ENCODE data around the gene AGFG2.

AGFG2 gene

DNA sequence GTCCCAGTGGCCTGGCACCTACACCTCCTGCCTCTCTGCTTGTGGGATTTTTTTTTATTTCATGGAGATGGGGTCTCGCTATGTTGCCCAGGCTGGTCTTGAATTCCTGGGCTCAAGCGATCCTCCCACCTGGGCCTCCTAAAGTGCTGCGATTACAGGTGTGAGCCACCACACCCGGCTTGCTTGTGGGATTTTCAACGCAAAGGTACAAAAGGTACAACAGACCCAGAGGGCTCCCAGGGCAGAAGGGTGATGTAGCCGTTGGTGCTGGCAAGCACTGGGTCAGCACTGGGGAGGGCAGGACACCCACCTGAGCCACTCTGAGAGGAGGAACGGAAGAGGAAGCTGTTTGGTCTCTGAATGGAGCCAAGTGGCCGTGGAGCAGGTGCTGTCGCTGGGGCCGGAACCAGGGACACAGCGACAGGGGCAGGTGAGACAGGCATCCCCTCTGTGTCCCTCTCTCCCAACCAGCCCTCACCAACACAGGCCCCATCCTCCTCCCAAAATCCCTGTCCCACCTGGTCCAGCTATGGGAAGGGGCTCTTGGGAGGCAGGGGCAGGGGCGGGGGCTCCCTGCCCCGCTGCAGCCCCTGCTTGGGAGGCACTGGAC is 37.5 kb downstream of the AGFG2 start:
- Mint-ChIP-seq H3K36me3 (ENCODE audit: low read depth) (peaks cover 37% of the 10 kb centered on the region), H3K4me1 (ENCODE audit: low read depth) (peaks cover 1% of the 10 kb centered on the region), H3K27me3 (ENCODE audit: low read depth) (no peaks in the 10 kb centered on the region), H3K27ac (no peak overlapping the region), H3K4me3 (no peak overlapping the region), H3K9me3 (no peaks in the 10 kb centered on the region)
- DNase-seq (ENCODE audit: low spot score): no peak

DNA sequence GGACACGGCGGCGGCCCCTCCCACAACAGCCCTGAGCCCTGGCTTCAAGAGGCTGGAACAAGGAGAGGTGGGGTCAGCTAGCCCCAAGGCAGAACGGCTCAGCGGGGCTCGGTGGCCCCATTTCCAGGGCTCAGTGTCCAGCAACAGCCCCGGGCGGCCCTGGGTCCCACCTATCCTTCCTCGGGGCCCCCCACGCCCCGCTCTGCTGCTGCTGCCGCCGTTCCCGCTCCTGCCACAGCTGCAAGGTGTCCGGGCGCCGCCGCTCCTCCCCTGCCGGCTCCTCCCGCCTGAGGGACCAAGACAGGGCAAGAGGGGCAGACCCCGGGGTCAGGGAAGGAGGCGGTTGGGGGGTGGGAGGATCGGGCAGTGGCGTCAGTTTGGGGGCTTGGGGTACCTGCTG is 38.1 kb downstream of the AGFG2 start:
- Mint-ChIP-seq H3K27ac (no peak overlapping the region), H3K27me3 (ENCODE audit: low read depth) (no peaks in the 10 kb centered on the region), H3K4me3 (no peak overlapping the region), H3K36me3 (ENCODE audit: low read depth) (peaks cover 40% of the 10 kb centered on the region), H3K9me3 (no peaks in the 10 kb centered on the region), H3K4me1 (ENCODE audit: low read depth) (no peaks in the 10 kb centered on the region)
- DNase-seq (ENCODE audit: low spot score): no peak

DNA sequence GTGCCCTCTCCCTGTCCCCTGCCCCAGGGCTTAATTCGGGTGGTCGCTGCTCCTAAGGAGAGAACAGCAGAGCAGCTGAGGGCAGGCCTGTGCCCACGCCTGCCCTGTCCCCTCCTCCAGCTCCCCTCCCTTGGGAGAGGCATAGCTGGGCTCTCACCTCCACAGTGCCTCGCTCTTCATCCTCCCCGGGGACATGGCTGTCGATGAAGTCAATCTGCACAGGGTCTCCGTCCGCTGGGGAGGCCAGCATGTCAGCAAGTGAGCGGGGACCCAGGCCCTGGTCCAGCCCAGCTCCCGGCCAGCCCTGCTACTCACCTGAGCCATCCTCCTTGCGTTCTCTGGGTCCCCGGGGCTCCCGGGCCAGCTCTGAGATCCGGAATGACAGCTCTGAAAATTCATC is 38.5 kb downstream of the AGFG2 start:
- Mint-ChIP-seq H3K4me1 (ENCODE audit: low read depth) (peaks cover 2% of the 10 kb centered on the region), H3K9me3 (no peaks in the 10 kb centered on the region), H3K27ac (no peak overlapping the region), H3K27me3 (ENCODE audit: low read depth) (no peaks in the 10 kb centered on the region), H3K36me3 (ENCODE audit: low read depth) (peaks cover 40% of the 10 kb centered on the region), H3K4me3 (no peak overlapping the region)
- DNase-seq (ENCODE audit: low spot score): no peak

DNA sequence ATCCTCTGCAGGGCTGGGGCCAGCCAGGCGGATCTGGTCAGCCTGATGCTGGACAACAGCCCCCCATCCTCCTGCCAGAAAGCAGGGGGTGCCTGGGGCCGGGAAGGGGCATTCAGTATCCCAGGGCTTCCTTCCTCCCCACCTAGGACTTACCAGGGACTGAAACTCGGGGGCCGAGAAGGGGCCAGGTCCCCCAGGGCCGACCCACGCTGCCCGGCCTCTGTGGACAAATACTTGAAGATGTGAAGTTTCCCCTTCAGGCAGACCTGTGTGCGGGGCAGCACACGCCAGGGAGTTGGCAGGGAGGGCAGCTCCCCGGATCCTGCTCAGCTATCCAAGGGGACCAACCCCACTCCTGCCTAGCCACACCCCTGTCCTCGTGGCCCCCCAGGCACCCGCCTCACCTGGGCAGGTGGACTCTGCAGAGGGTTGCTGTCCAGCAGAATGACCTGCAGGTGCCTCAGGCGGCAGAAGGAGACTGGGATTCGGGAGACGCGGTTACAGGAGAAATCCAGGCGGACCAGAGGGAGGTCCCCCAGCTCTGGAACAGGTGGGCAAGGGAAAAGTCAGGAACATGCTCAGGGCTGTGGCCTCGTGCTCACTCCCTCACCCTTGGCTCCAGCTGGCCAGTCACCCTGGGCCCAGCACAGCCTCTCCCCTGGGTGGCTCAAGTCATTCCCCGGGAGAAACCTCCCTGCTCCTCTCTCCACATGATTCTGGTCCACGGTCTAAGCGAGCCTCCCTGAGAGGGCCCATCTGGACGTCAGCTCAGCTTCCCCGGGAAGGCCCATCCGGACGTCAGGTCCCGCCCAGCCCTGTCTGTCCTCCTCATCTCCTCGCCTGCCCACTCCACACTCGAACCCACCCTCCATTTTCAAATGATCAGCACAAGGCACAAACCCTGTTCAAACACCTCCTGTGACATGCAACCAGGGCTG is 39.5 kb downstream of the AGFG2 start:
- H3K4me3 Mint-ChIP-seq: no peak overlapping the region
- no peaks in the 10 kb centered on the region for H3K9me3 Mint-ChIP-seq
- H3K27ac Mint-ChIP-seq: no peak overlapping the region
- H3K27me3 Mint-ChIP-seq (ENCODE audit: low read depth): no peaks in the 10 kb centered on the region
- DNase-seq (ENCODE audit: low spot score): no peak
- peaks cover 42% of the 10 kb centered on the region for H3K36me3 Mint-ChIP-seq (ENCODE audit: low read depth)
- peaks cover 4% of the 10 kb centered on the region for H3K4me1 Mint-ChIP-seq (ENCODE audit: low read depth)

DNA sequence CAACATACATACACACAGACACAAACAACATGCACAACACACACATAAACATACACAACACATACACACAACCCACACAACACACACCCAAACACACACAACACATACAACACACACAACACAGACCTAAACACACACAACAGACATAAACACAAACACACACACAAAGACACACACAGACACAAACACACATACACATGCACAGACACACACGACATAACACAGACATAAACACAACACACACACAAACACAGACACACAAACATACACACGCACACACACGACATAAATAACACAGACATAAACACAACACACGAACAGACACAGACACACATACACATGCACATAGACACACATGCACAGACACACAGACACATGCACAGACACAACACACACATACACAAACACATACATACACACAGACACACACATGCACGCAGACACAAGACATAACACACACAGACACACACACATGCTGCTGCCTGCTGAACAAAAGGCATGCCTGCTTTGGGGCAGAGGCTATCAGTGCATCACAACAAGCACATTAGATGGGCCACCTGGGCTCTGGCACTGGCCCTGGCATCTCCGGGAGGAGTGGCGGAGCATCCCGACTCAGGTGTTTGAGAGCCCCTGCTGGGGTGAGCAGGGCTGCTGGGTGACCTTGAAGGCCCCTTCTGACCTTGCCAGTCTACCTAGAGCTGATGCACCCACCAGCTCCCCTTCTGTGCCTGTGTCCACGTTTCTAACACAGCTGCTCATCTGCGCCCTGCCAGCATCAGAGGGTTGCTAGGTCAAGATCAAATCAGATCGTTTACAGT is 41.7 kb downstream of the AGFG2 start:
- Mint-ChIP-seq H3K4me1 (ENCODE audit: low read depth) (peaks cover 13% of the 10 kb centered on the region), H3K27ac (no peak overlapping the region), H3K27me3 (ENCODE audit: low read depth) (no peaks in the 10 kb centered on the region), H3K4me3 (no peak overlapping the region), H3K9me3 (no peaks in the 10 kb centered on the region), H3K36me3 (ENCODE audit: low read depth) (peaks cover 41% of the 10 kb centered on the region)
- no peak for DNase-seq (ENCODE audit: low spot score)

DNA sequence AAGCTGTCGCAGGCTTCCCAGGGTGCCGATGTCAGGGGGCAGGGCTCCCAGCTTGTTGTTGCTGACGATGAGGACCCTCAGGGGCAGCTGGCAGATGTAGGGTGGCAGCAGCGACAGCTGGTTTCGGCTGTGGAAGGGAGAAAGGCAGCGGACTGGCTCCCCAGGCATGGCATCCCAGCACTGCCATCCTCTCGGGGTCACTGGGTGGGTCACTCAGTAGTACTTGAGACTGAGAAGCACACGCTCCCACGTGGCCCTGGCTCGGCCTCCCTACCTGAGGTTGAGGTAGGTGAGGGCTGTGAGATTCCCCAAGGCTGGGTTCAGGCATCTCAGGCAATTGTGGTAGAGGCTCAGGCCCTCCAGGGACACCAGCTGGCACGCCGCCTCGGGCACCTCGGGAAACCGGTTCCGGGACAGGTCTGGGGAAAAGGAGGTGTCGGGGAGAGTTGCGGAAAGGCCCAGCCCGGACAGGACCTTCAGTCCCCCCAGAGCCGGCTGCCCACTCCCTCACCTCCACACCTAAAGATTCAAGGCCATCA is 43.1 kb downstream of the AGFG2 start:
- Mint-ChIP-seq H3K4me1 (ENCODE audit: low read depth) (peaks cover 13% of the 10 kb centered on the region), H3K4me3 (peak overlapping the region; percentile 98), H3K36me3 (ENCODE audit: low read depth) (peaks cover 36% of the 10 kb centered on the region), H3K27me3 (ENCODE audit: low read depth) (no peaks in the 10 kb centered on the region), H3K9me3 (no peaks in the 10 kb centered on the region), H3K27ac (peak overlapping the region; percentile 97)
- DNase-seq (ENCODE audit: low spot score): no peak

DNA sequence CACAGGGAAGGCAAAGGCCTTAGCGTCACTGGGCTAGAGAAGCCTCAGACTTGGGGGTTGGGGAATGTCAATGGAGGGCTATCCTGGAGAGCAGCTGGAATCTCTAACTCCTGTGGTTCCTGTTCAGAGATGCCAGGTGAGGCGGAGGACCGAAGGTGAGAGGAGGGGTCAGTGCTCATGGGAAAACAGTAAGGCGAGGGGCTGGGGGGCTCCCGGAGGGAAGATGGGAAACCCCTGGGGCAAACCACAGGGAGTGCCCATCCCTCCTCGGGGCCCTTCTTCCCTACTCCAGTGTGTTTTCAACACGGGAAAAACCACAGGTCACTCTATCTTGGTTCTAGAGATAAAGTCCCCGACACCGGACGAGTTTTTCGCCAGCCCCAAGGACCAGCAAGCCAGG is 43.6 kb downstream of the AGFG2 start:
- DNase-seq (ENCODE audit: low spot score): no peak
- Mint-ChIP-seq H3K27ac (peak overlapping the region; percentile 97), H3K4me1 (ENCODE audit: low read depth) (peaks cover 13% of the 10 kb centered on the region), H3K36me3 (ENCODE audit: low read depth) (peaks cover 33% of the 10 kb centered on the region), H3K4me3 (peak overlapping the region; percentile 98), H3K9me3 (no peaks in the 10 kb centered on the region), H3K27me3 (ENCODE audit: low read depth) (no peaks in the 10 kb centered on the region)

DNA sequence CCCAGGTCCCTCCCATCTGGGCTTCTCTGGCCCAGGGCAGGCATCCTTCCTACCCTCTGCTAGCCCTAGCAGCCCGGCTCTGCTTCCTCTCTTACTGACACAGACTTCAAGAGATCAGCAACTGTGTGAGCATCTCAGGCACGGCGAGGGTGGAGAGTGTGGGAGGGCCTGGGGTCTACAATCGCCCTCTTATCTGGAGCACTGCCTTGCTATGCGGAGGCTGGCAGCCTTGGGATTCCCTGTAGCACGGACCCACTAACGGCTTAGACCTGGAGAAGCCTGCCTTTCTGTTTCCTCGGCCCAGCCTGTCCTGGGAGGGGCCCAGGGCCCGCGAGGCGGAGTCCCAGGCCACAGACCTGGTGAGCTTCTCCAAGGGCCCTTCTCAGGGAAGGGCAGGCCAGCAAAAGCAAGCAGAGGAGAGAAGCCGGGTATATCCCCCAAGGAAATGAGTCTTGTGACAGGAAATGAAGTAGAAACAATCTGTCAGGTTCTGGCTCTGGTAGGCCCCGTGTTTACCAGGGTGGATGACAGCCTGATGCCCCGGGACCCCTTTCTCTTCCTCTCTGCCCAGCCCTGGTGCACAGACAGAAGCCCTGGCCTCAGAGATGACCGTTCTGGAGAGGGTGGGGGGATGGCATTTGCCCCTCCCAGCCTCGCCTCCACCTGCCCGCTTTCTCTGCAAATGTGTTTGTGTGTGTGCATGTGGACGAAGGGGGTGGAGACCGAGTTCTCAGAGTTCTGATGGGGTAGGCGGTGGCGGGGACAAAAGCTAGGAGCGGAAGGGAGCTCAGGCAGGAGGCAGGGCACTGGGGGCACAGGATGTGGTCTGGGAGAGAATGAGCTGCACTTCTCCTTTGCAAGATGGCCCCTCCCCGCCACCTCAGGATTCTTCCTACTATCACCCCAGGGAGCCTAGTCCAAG is 44.4 kb downstream of the AGFG2 start:
- Mint-ChIP-seq H3K36me3 (ENCODE audit: low read depth) (peaks cover 26% of the 10 kb centered on the region), H3K4me1 (ENCODE audit: low read depth) (peaks cover 14% of the 10 kb centered on the region), H3K4me3 (peak overlapping the region; percentile 98), H3K27me3 (ENCODE audit: low read depth) (no peaks in the 10 kb centered on the region), H3K27ac (peak overlapping the region; percentile 97), H3K9me3 (no peaks in the 10 kb centered on the region)
- peak; percentile 78 for DNase-seq (ENCODE audit: low spot score)

DNA sequence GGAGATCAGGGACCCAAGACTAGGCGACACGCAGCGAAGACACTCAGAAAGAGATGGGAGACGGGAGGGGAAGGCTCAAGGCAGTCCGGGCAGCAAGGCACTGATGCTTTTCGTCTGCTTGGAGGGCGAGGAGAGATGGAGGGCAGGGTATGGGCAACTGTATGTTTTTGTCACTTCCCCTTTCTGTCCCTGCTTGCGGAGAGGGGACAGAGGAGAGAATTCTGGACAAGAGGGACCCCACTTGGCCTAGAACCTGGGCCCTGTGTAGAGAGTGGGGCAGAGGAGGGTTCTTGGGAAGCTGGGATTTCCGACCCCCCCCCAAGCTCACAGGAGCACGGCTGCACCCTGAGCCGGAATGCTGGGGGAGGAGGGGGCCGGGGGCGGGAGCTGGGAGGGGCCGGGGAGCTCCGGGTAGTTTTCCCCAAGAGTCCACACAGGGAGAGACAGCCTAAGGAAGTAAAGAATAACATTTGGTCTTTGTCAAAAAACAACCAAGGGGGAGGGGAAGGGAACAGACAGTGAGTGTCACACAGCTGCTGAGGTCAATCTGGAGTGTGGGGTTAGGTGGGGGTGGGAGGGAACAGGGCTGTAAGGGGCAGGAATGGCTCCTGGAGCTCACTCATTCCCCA is 45.2 kb downstream of the AGFG2 start:
- Mint-ChIP-seq H3K9me3 (no peaks in the 10 kb centered on the region), H3K4me3 (peak overlapping the region; percentile 98), H3K27me3 (ENCODE audit: low read depth) (peaks cover under 1% of the 10 kb centered on the region), H3K4me1 (ENCODE audit: low read depth) (peaks cover 17% of the 10 kb centered on the region), H3K36me3 (ENCODE audit: low read depth) (peaks cover 20% of the 10 kb centered on the region), H3K27ac (peak overlapping the region; percentile 97)
- DNase-seq (ENCODE audit: low spot score): no peak

DNA sequence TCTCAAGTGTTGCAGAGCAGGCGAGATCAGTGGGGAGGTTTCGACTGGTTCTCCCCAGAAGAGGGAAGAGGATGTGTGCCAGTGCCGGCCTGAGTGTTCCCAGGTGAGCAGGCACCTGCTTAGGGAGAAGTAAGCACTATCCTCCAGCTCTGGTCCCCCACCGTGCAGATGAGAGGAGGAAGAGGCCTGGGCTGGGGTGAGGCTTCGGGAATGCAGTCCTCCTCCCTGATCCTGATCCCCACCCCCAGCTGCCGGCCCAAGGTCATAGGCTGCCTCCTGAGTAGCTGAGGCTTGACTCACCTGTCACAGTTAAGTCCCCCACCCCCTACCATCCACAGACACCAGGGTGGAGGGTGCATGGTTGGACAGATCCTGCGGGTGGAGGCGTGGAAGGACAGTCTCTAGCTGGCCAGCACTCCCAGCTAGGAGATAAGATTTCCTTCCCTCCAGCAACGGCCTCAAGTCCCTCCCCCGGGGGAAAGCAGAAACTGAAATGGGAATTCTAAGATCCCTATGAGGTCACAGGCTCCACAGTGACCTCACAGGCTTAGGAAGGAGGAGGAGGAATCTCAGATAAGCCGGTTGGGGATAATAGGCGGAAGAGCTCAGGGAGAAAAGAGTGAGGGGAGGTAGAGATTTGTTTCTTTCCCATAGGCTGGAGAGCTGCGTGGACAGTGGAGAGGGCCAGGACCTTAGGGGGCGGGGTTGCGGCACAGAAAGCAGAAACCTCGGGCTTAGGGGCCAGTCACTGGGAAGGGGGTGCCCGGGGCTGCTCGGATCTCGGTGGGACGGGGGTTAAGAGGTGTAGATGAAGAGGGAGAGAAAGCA is 45.9 kb downstream of the AGFG2 start:
- H3K4me3 Mint-ChIP-seq: peak overlapping the region; percentile 98
- peaks cover 17% of the 10 kb centered on the region for H3K36me3 Mint-ChIP-seq (ENCODE audit: low read depth)
- no peaks in the 10 kb centered on the region for H3K9me3 Mint-ChIP-seq
- H3K27ac Mint-ChIP-seq: peak overlapping the region; percentile 97
- H3K27me3 Mint-ChIP-seq (ENCODE audit: low read depth): peaks cover 3% of the 10 kb centered on the region
- DNase-seq (ENCODE audit: low spot score): no peak
- H3K4me1 Mint-ChIP-seq (ENCODE audit: low read depth): peaks cover 17% of the 10 kb centered on the region

DNA sequence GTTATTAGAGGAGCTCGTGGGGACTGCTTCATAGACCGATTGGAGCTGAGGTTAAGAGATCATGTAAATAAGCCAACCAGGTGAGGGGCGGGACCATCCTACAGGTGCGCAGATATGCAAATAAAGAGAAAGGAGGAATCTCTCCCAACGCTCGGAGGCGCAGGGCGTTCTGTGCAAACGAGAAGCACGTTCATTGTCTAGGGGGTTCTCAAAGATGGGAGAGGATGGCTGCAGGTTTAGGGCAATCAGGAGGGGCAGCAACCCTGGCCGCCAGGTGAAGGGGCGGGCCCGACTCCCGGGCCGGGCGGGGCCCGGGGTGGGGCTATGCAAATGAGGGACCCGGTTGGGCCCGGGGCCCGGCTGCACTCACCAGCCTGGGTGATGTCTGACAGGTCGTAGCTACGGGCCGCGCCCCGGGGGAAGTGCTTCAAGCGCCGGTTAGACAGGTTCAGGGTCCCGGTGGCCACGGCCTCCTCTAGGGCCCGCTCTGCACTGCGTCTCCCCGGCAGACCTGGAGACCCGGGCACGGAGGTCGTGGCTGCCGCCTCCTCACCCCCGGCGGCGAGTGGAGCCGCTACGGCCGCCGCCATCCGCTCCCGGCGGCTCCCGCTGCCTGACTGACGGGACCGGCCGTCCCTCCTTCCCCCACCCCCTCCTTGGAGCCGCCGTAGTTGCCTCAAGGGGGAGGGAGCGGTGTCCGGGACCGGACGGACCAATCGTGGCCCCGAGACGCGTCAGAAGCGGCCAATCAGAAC is 46.7 kb downstream of the AGFG2 start, which contains the start of gene LRCH4:
TSS of gene LRCH4 (minus strand) at position 619 of the 755 bp plus-strand sequence. CDS start at position 590, 29 bp downstream.
- no peaks in the 10 kb centered on the region for H3K9me3 Mint-ChIP-seq
- peak within 1 kb of the TSS; percentile 97 for H3K27ac Mint-ChIP-seq
- peaks cover 17% of the 10 kb centered on the region for H3K36me3 Mint-ChIP-seq (ENCODE audit: low read depth)
- H3K27me3 Mint-ChIP-seq (ENCODE audit: low read depth): peaks cover 8% of the 10 kb centered on the region
- H3K4me3 Mint-ChIP-seq: peak within 1 kb of the TSS; percentile 98
- H3K4me1 Mint-ChIP-seq (ENCODE audit: low read depth): peaks cover 18% of the 10 kb centered on the region
- DNase-seq (ENCODE audit: low spot score): peak; percentile 57
